GM12878 (cell line): Measurements from ENCODE around the gene PRKN. TPM values are rescaled to one million over a fixed set of nuclear protein-coding genes. Genes with fewer than 3 reads are reported as not detected.

Experiments
- ATAC-seq: fragments of 200-7000 bp; cut with Tn5 transposase; 3 replicates; pipeline ENCODE4 v1.9.1; 2020; ENCODE audit warnings: mild to moderate bottlenecking, moderate library complexity
- BruUV-seq: library from RNA; stranded (reverse); fragments of 400-500 nt; replicated peaks from 2 replicates; lab custom pipeline; 2021; lab: Mats Ljungman, UMichigan
- CTCF ChIA-PET: fragments of 300-600 bp; sonication (Branson Sonifier 250); formaldehyde crosslinking; extraction: SDS; loops from one replicate; lab custom pipeline; 2021; ENCODE audit warnings: inconsistent platforms; lab: Yijun Ruan, JAX
- POLR2A ChIA-PET: fragments of 350-600 bp; formaldehyde crosslinking; extraction: SDS; loops from one replicate; lab custom pipeline; 2021; ENCODE audit warnings: inconsistent platforms; lab: Charles Lee
- RAD21 ChIA-PET: fragments of 300-600 bp; sonication (Branson Sonifier 250); formaldehyde crosslinking; loops from one replicate; lab custom pipeline; 2023; ENCODE audit warnings: antibody characterized with exemption; ENCODE audit not compliant: unreplicated experiment; lab: Charles Lee
- SMC1A ChIA-PET: fragments of 300-600 bp; sonication (Branson Sonifier 250); formaldehyde crosslinking; loops from one replicate; lab custom pipeline; 2023; ENCODE audit not compliant: unreplicated experiment, uncharacterized antibody; lab: Charles Lee
- DNase-seq: peaks from one replicate; pipeline ENCODE4 v3.0.0-alpha.2; 2011; ENCODE audit warnings: low read depth, low spot score
- FAIRE-seq: peaks from 3 replicates; lab custom pipeline; 2011; peaks lifted over from hg19 to GRCh38; lab: Jason Lieb, UNC
- H2AFZ ChIP-seq: 2 replicates; pipeline ENCODE4 v1.6.0; 2011; ENCODE audit warnings: low read depth, low read length, control low read depth; ENCODE audit not compliant: control insufficient read depth
- H3K27ac ChIP-seq: 2 replicates; pipeline ENCODE4 v1.5.1; 2011; ENCODE audit warnings: control low read depth; ENCODE audit not compliant: control insufficient read depth, insufficient read depth
- H3K27me3 ChIP-seq, 2 experiments: replicated peaks in 1 of 2; 2 replicates each; pipeline versions ENCODE4 v1.6.0 to v1.6.1; 2011; ENCODE audit warnings: low read length in 1 of 2; ENCODE audit not compliant: control insufficient read depth in 2 of 2, insufficient read depth in 2 of 2
- H3K36me3 ChIP-seq, 2 experiments: 2 replicates each; pipeline ENCODE4 v1.5.1; 2011; ENCODE audit warnings: low read length in 1 of 2; ENCODE audit not compliant: control insufficient read depth in 2 of 2, insufficient read depth in 2 of 2
- H3K4me1 ChIP-seq: 2 replicates; pipeline ENCODE4 v1.6.1; 2011; ENCODE audit warnings: mild to moderate bottlenecking, low read length, moderate library complexity, mixed read lengths; ENCODE audit not compliant: control insufficient read depth, insufficient read depth
- H3K4me2 ChIP-seq: 2 replicates; pipeline ENCODE4 v1.6.0; 2011; ENCODE audit warnings: control low read depth; ENCODE audit not compliant: control insufficient read depth, insufficient read depth
- H3K4me3 ChIP-seq: fragments of 200-600 bp; sonication (generic); 2 replicates; pipeline ENCODE4 v1.5.1; 2016
- H3K79me2 ChIP-seq: 2 replicates; pipeline ENCODE4 v1.6.0; 2011; ENCODE audit warnings: low read length; ENCODE audit not compliant: control insufficient read depth, insufficient read depth
- H3K9ac ChIP-seq: 2 replicates; pipeline ENCODE4 v1.8.0; 2011; ENCODE audit warnings: low read length, control low read depth, mixed read lengths; ENCODE audit not compliant: control insufficient read depth, insufficient read depth
- H3K9me3 ChIP-seq: replicated peaks from 3 replicates; pipeline ENCODE4 v1.5.1; 2011; ENCODE audit warnings: mild to moderate bottlenecking, low read length; ENCODE audit not compliant: control insufficient read depth, insufficient read depth
- H4K20me1 ChIP-seq: 2 replicates; pipeline ENCODE4 v1.6.0; 2011; ENCODE audit not compliant: control insufficient read depth, insufficient read depth
- BACH1 ChIP-seq: fragments of 450-650 bp; IDR thresholded peaks from 2 replicates; pipeline ENCODE4 v1.6.1; 2017; ENCODE audit warnings: mild to moderate bottlenecking, borderline replicate concordance
- BCL3 ChIP-seq: IDR thresholded peaks from 2 replicates; pipeline ENCODE4 v1.6.1; 2011; ENCODE audit warnings: borderline replicate concordance, low read depth, mild to moderate bottlenecking, moderate library complexity, low read length; ENCODE audit not compliant: insufficient read depth, poor library complexity, severe bottlenecking
- FOS ChIP-seq: IDR thresholded peaks from 3 replicates; pipeline ENCODE4 v1.6.1; 2011; ENCODE audit warnings: borderline replicate concordance; ENCODE audit not compliant: insufficient read length; ENCODE audit errors: extremely low read depth
- SKIL ChIP-seq: fragments of 450-650 bp; IDR thresholded peaks from 2 replicates; pipeline ENCODE4 v1.6.1; 2017; ENCODE audit warnings: mild to moderate bottlenecking, low read depth, inconsistent platforms; ENCODE audit not compliant: poor library complexity, severe bottlenecking
- SMAD1 ChIP-seq: fragments of 450-650 bp; IDR thresholded peaks from 2 replicates; pipeline ENCODE4 v1.6.1; 2018; ENCODE audit warnings: mild to moderate bottlenecking, low read depth; ENCODE audit not compliant: partially characterized antibody
- whole genome bisulfite sequencing: methylation state at CpG from one replicate; pipeline ENCODE4 v1.1.6; 2016; ENCODE audit warnings: low lambda C conversion rate; ENCODE audit not compliant: insufficient replicate concordance, insufficient coverage; ENCODE audit errors: missing lambda C conversion rate; 5-methylcytosine and 5-hydroxymethylcytosine counted together
- in situ Hi-C: fragments of 300-500 bp; cut with MboI; formaldehyde crosslinking; loops from 9 replicates; pipeline ENCODE4 v1.14.3; 2018; ENCODE audit warnings: mixed read lengths
- intact Hi-C: fragments of 100-400 bp; cut with micrococcal nuclease; formaldehyde crosslinking; loops from one replicate; pipeline ENCODE4 v1.14.2; 2022; ENCODE audit not compliant: unreplicated experiment
- polyA plus RNA-seq, 11 experiments: library from polyadenylated mRNA; depleted of rRNA in 4 of 11; unstranded in 6 of 11; stranded (reverse) in 5 of 11; fragments of >200 nt; fragmentation: Nextera tagmentation in 4 of 11; fragmentation: Illumina TruSeq in 1 of 11; extraction: Ambion mirVana in 4 of 11; extraction: Trizol in 1 of 11; gene quantifications; 1 replicate in 1 of 11; 2 replicates in 10 of 11; pipeline versions ENCODE4 v1.2.1 to v1.2.3, GENCODE V29; 2011 to 2016; ENCODE audit warnings: inconsistent platforms in 2 of 11, missing spikeins in 2 of 11, low read depth in 1 of 11
- total RNA-seq, 4 experiments: library from RNA; depleted of rRNA in 3 of 4; stranded (reverse); fragments of >200 nt in 3 of 4; fragmentation: Illumina TruSeq in 1 of 4; extraction: Trizol in 1 of 4; gene quantifications; 2 replicates each; pipeline versions ENCODE4 v1.2.1 to v1.2.3, GENCODE V29; 2013 to 2021

Gene PRKN
- total and polyA plus RNA-seq, 10 of the 15 experiments (the other 5 are each of a cell fraction or from before 2014, with no cell fraction given), result 0.06 to 0.09 TPM; not detected in 8

GRCh38 chr6:162273986-162274385 lies 453.6 kb downstream of the PRKN start (continued):
- TF ChIP-seq BCL3 (no peak), FOS (no peak)

- intact Hi-C loops (no loop called here), in situ Hi-C loops (no loop called here)
- DNase-seq, result no peak
- H3K27me3 ChIP-seq, result no peaks in the 10 kb centered on the region
- no peak overlapping the region for H3K4me2 ChIP-seq
- POLR2A ChIA-PET, result no interaction called here
- H3K4me3 ChIP-seq, result no peak overlapping the region
- no peak overlapping the region for H2AFZ ChIP-seq
- no peak overlapping the region for H3K27ac ChIP-seq
- no peaks in the 10 kb centered on the region for H3K36me3 ChIP-seq
- H3K9me3 ChIP-seq, result no peaks in the 10 kb centered on the region
- 24% methylated on average over 5 of the region's 5 CpGs for WGBS
- no peaks in the 10 kb centered on the region for H3K4me1 ChIP-seq
- H3K79me2 ChIP-seq, result no peaks in the 10 kb centered on the region
- no peak for FAIRE-seq
- SMC1A ChIA-PET, result no interaction called here
- CTCF ChIA-PET, result no interaction called here
- H4K20me1 ChIP-seq, result no peaks in the 10 kb centered on the region
- no peak for ATAC-seq
- no peak overlapping the region for H3K9ac ChIP-seq
- no TSS peak for BruUV-seq
- RAD21 ChIA-PET, result no interaction called here
- TF ChIP-seq SMAD1 (no peak), SKIL (no peak), BACH1 (no peak)
Observed at GRCh38 chr6:162271922-162272321, 455.6 kb downstream of the PRKN start.
